T-helper 1 cell (primary cell): ENCODE data around the gene FXYD4.
"Not testable (repeated sequence)": the region's sequence is repeated elsewhere in the genome, so short reads cannot be mapped to it uniquely, and the experiment has no call there.

ENCODE experiments used
- DNase-seq, 5 donors: peaks; one replicate each; pipeline ENCODE4 v3.0.0-alpha.2; 2012 to 2020

FXYD4 gene

GRCh38 chr10:43376828-43377423, 5.5 kb downstream of the FXYD4 start:
- no peak for DNase-seq

DNA sequence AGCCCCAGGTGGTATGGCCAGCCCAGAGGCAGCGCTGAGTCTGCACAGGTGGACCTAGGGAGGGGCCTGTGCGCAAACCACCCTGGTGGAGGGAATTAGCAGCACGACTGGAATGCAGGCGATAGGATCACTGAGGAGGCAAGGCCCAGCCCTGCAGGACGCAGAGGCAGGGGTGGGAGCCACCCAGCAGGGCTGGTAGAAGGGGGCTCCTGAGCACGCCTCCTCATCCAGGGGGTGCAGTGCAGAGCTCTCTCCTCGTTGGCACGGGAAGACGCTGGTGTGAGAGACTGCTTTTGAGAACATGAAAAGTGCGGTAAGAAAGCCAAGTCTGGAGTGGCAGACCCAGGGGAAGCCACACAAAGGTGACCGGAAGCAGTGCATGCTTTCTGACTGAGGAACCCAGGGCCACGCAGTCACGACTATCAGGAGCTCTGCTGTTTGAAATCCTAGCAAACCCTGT, 6.0 kb downstream of the FXYD4 start:
- no peak for DNase-seq

GRCh38 chr10:43380610-43381222, 9.3 kb downstream of the FXYD4 start:
- peak in 1 of 5 donors; percentile 61 for DNase-seq

DNA sequence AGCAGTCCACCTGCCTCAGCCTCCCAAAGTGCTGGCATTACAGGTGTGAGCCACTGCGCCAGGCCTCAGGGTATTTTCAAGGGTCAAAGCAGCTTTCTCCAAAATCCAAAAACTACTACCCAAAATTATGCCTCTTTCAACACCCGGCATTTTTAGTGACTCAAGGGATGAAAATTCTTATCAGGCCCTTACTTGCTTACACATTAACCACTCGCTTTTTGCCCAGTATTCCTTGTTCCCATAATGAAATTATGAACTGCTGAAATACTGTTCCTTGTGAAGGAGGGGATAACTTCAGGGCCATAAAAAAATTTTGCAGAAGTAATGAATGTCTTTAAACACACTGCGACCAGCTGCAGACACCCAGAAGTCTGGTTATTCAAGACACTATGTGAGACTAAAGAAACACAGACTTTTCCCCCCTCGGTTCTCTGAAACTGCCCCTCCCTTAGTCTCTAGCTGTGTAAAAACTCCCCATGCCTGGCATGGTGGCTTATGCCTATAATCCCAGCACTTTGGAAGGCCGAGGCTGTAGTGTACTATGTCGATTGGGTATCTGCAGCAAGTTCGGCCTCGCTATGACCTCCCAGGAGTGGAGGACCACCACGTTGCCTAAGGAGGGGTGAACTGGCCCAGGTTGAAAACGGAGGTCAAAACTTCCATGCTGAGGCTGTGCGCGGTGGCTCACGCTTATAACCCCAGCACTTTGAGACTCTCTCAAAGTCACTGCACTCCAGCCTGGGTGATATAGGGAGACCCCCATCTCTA, 12.0 kb downstream of the FXYD4 start:
- DNase-seq, result no peak

- no peak for DNase-seq
These were observed 13.1 kb downstream of the FXYD4 start for GRCh38 chr10:43384252-43385221.

DNA sequence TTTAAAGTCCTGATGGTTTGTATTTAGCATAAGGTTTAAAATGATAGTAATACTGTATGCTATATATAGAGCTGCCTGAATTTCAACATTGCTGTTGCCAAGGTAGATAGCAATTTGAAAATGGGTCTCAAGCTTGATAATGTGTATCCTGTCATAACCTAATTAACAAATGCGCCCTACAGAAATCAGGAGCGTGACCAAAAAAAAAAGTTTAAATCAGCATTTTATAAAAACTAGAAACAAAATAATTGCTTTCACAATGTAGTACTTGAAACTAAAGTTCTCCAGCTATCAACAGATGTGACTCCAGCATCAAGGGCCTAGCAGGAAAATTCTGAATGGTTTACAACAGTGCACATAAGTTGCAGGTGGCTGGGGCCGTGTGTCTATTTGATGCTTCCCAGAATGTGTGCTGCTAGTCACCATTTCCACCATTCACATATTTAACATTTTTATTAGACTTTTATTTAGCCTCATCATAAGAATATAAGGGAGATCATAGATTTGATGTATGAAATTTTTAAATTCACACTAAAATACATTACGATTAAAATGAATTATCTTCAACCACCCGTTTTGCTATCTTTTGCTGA, 14.1 kb downstream of the FXYD4 start:
- DNase-seq, result no peak

- no peak for DNase-seq
These were observed 15.1 kb downstream of the FXYD4 start for GRCh38 chr10:43386549-43386948.

DNA sequence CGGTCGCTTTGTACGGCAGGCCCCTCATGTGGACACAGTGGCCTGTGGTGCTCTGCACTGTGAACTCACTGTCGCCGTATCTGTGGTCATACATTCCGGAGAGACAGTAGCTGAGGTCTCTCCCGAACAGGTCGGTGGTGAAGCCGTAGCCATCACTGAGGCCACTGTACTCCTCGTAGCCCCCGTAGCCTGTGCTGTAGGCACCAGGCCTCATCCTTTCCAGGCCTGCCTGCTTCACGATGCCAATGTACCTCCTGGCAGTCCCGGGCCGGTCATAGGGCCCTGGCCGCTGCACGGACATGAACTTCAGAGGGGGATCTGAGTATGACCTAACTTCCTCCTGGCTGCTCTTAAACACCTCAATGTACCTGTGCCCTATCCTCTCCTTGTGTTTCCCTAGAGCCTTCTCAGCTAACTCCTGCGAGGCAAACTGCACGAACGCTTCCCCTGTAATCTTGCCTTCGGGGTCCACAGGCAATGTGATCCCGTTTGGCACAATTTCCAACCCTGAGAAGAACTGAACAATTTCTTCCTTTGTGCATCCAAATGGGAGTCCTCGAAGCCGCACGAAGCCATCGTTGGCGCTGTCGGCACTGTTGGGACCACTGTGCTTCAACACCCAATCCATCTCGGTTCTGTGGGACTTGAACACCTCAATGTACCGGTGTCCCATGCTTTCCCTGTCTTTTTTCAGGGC, 15.7 kb downstream of the FXYD4 start:
- DNase-seq, result no peak

DNA sequence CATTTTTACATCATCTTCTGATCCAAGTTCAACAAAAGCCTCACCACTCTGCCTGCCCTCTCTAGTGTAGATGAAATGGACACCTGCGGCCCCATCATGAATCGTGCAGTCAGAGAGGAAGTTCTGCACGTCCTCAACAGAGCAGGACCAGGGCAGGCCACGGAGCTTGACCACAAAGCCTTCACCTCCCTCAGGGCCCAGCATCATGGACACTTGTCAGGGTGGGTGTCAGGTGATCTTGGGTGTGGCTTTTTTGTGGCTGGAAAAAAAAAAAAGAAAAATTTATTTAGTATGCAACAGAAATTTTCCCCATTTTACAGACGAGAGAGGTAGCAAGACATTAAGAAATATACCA, 16.2 kb downstream of the FXYD4 start:
- DNase-seq, result no peak

DNA sequence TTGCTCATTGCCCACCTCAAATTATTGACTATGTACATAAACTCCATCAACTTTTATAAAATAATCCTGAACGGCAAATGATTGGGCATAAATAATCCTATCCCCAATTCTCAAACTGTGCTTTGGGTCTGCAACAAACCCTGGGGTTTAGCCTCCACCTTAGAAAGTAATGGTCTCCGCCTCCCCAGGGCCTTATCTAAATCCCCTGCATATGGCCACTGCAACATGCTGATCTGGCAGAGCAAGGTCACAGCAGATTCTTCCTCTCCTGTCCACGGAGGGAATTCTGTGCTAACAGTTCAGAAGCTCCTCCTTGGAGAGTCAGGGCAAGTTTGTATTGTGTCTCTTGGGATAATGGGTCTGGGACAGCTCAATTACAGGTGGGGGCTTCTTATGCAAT, 18.4 kb downstream of the FXYD4 start:
- DNase-seq, result no peak

DNA sequence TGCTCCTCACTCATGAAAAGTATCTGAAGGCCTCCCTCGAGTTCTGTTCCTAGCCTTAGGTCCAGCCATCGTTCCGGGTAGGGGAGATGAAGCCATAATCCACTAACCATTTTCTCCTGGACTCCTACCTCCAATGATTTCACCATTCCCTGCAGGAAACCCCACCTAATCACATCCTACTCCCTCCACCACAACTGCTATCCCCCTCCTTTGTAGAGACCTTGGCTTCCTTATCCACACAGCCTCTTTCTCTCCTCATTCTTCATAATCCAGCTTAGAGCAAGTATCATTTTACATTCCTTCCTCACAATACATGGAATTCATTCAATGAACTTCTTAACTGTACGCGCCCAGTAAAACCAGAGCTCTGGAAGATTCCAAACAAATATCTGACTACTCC, 18.9 kb downstream of the FXYD4 start:
- DNase-seq, result no peak

DNA sequence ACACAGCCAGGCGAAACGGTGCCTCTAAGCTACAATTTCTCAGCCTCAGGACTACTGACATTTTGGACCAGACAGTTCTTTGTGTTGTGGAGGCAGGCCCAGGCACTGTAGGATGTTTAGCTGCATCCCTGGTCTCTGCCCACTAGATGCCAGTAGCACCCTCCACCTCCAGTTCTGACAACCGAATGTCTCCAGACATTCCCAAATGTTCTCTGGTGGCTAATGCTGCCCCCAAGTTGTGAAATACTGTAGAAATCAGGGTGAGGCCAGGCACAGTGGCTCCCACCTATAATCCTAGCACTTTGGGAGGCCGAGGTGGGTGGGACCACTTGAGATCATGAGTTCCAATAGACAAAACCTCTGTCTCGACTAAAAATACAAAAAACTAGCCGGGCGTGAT, 19.3 kb downstream of the FXYD4 start:
- peak in 2 of 5 donors; percentile 15 to 26 for DNase-seq

- no peak for DNase-seq
These were observed 20.1 kb downstream of the FXYD4 start for GRCh38 chr10:43391496-43391895.

GRCh38 chr10:43392748-43393147, 21.3 kb downstream of the FXYD4 start:
- no peak for DNase-seq

GRCh38 chr10:43393186-43393585, 21.8 kb downstream of the FXYD4 start:
- not testable (repeated sequence) for DNase-seq

DNA sequence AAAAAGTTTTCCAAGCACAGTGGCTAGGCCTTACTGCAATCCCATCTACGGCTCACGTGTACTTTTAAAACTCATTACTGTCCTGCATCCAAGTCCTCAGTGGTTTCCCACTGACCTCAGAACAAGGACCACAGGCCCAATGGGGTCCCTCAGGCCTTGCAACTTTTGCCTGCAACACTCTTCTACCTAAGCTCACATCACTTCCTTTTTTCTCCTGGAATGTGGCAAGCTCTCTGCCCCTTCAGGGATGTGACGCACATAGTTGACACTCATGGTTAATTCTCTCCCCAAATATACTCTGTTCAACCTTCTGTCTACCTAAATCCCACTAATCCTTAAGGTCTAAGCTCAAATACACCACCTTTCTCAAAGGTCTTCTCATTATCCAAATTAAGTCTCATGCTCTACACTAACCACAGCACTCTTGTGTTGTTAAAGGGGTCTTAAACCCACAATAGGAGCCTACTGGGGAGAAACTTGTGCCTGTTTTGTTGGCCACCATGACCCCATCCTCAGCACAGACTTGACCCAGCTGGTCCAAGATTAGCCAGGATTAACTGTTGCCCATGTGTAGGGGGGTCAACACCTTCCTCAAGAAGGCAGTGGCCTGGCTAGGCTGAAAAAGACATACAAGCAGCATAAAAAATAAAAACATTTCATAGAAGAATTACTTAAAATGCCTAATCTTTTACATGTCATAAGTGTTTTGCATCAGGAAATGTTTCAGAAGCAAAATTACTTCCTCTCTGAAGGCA, 22.3 kb downstream of the FXYD4 start:
- no peak for DNase-seq

DNA sequence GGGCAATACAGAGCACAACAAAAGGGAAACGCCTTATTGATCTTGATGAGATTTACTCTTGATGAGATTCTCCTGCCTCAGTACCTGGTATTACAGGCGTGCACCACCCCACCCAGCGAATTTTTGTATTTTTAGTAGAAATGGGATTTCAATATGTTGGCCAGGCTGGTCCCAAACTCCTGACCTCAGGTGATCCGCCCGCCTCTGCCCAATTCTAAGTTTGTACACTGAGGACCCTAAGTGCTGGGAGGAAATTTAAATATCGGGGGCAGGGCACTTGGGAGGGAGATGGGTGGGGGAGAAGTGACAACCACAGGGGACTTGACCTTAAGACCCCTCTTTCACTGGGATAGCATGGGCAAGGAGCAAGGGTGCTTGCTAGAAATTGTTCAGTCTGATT, 23.4 kb downstream of the FXYD4 start:
- DNase-seq, result no peak

- peak in 3 of 5 donors; percentile 23 to 50 (median 25) for DNase-seq
These were observed 24.2 kb downstream of the FXYD4 start for GRCh38 chr10:43395571-43396060.

- DNase-seq, result peak; percentile 49 to 83 (median 63)
These were observed 24.9 kb downstream of the FXYD4 start for GRCh38 chr10:43396061-43396927.
